Bronchial epithelial cell (primary cell): ENCODE results near the gene PSEN2. TPM values are rescaled to one million over a fixed set of nuclear protein-coding genes. Genes with fewer than 3 reads are reported as not detected.

ENCODE experiments used
- DNase-seq: peaks from one replicate; pipeline ENCODE4 v3.0.0-alpha.2; 2010; ENCODE audit warnings: low read depth
- FAIRE-seq: peaks from 2 replicates; lab custom pipeline; 2011; peaks lifted over from hg19 to GRCh38; lab: Jason Lieb, UNC
- H3K27me3 ChIP-seq: 2 replicates; pipeline ENCODE4 v1.5.1; 2011; ENCODE audit warnings: low read length; ENCODE audit not compliant: control insufficient read depth, insufficient read depth
- H3K36me3 ChIP-seq: 2 replicates; pipeline ENCODE4 v1.5.1; 2011; ENCODE audit warnings: low read length; ENCODE audit not compliant: control insufficient read depth, insufficient read depth
- H3K4me3 ChIP-seq: 2 replicates; pipeline ENCODE4 v1.5.1; 2011; ENCODE audit warnings: mild to moderate bottlenecking, low read depth, low read length, control low read depth
- CTCF ChIP-seq: IDR thresholded peaks from 2 replicates; pipeline ENCODE4 v1.5.1; 2011; ENCODE audit warnings: mild to moderate bottlenecking, moderate library complexity, low read length, control low read depth, inconsistent platforms; ENCODE audit not compliant: insufficient read depth, severe bottlenecking
- total RNA-seq: library from RNA; depleted of rRNA; stranded (reverse); fragments of >200 nt; gene quantifications from 2 replicates; pipeline ENCODE4 v1.2.1, GENCODE V29; 2014

PSEN2 gene
- total RNA-seq, 1 donor from 2014 or later, result 20.3 TPM

GRCh38 chr1:226881515-226882185 is 11.2 kb downstream of the PSEN2 start:
- H3K4me3 ChIP-seq, result no peak overlapping the region

GRCh38 chr1:226882187-226882586 is 11.8 kb downstream of the PSEN2 start:
- Histone ChIP-seq H3K4me3 (no peak overlapping the region), H3K36me3 (peaks cover 2% of the 10 kb centered on the region), H3K27me3 (no peaks in the 10 kb centered on the region)
- DNase-seq (no peak), FAIRE-seq (no peak)
- no peak for TF ChIP-seq CTCF

More at GRCh38 chr1:226881515-226882185, 11.2 kb downstream of the PSEN2 start:
- no peak for TF ChIP-seq CTCF
- Histone ChIP-seq H3K27me3 (no peaks in the 10 kb centered on the region), H3K36me3 (peaks cover 3% of the 10 kb centered on the region)
- FAIRE-seq, result no peak
- DNase-seq, result no peak

- no peak for FAIRE-seq
- peak; percentile 39 for DNase-seq
- Histone ChIP-seq H3K4me3 (no peak overlapping the region), H3K27me3 (no peaks in the 10 kb centered on the region), H3K36me3 (peaks cover 2% of the 10 kb centered on the region)
- TF ChIP-seq CTCF, result no peak
Measured at GRCh38 chr1:226882631-226883409, 12.4 kb downstream of the PSEN2 start.

GRCh38 chr1:226883630-226884029 is 13.2 kb downstream of the PSEN2 start:
- Histone ChIP-seq H3K27me3 (no peaks in the 10 kb centered on the region), H3K36me3 (peaks cover 2% of the 10 kb centered on the region), H3K4me3 (no peak overlapping the region)
- DNase-seq, result no peak
- TF ChIP-seq CTCF, result no peak
- FAIRE-seq, result no peak

- no peak for TF ChIP-seq CTCF
- Histone ChIP-seq H3K27me3 (no peaks in the 10 kb centered on the region), H3K36me3 (peaks cover 2% of the 10 kb centered on the region), H3K4me3 (no peak overlapping the region)
- peak; percentile 38 for DNase-seq
- FAIRE-seq, result no peak
Measured at GRCh38 chr1:226884116-226884625, 13.8 kb downstream of the PSEN2 start.
